Trophoblast cell (in vitro differentiated cells and primary cell): ENCODE measurements around the gene ISG20.

Source experiments
- DNase-seq, 2 donors: peaks; one replicate each; pipeline ENCODE4 v3.0.0-alpha.2; 2016
- H2AFZ ChIP-seq: 2 replicates; pipeline ENCODE4 v1.6.1; 2013; ENCODE audit warnings: low read length, moderate library complexity, mild to moderate bottlenecking; ENCODE audit not compliant: insufficient read depth, poor library complexity
- H2AK5ac ChIP-seq: 2 replicates; pipeline ENCODE4 v1.6.1; 2013; ENCODE audit warnings: mild to moderate bottlenecking, low read length
- H2BK120ac ChIP-seq: 2 replicates; pipeline ENCODE4 v1.6.1; 2013; ENCODE audit warnings: low read length, mild to moderate bottlenecking, moderate library complexity; ENCODE audit not compliant: insufficient read depth, poor library complexity
- H2BK12ac ChIP-seq: 2 replicates; pipeline ENCODE4 v1.6.1; 2013; ENCODE audit warnings: mild to moderate bottlenecking, low read length, moderate library complexity
- H2BK5ac ChIP-seq: 2 replicates; pipeline ENCODE4 v1.6.1; 2013; ENCODE audit warnings: low read length, low read depth, moderate library complexity, mild to moderate bottlenecking; ENCODE audit not compliant: poor library complexity
- H3K14ac ChIP-seq: 2 replicates; pipeline ENCODE4 v1.6.1; 2013; ENCODE audit warnings: mild to moderate bottlenecking, low read length
- H3K18ac ChIP-seq: 2 replicates; pipeline ENCODE4 v1.6.1; 2013; ENCODE audit warnings: mild to moderate bottlenecking, low read length
- H3K23ac ChIP-seq: 2 replicates; pipeline ENCODE4 v1.6.1; 2013; ENCODE audit warnings: low read length
- H3K27ac ChIP-seq: 2 replicates; pipeline ENCODE4 v1.5.1; 2013; ENCODE audit warnings: low read depth, mild to moderate bottlenecking, inconsistent platforms, low read length, moderate library complexity
- H3K27me3 ChIP-seq: 2 replicates; pipeline ENCODE4 v1.6.1; 2013; ENCODE audit warnings: inconsistent platforms, mild to moderate bottlenecking, low read length, moderate library complexity; ENCODE audit not compliant: insufficient read depth
- H3K36me3 ChIP-seq, 2 experiments: 1 replicate in 1 of 2; 2 replicates in 1 of 2; pipeline ENCODE4 v1.6.1; 2013; ENCODE audit warnings: low read length in 2 of 2, mild to moderate bottlenecking in 2 of 2, moderate library complexity in 1 of 2; ENCODE audit not compliant: insufficient read depth in 2 of 2, control insufficient read depth in 1 of 2
- H3K4ac ChIP-seq: 2 replicates; pipeline ENCODE4 v1.6.1; 2013; ENCODE audit warnings: low read depth, mild to moderate bottlenecking, low read length, moderate library complexity
- H3K4me1 ChIP-seq, 2 experiments: 1 replicate in 1 of 2; 2 replicates in 1 of 2; pipeline ENCODE4 v1.6.1; 2013; ENCODE audit warnings: low read length in 2 of 2, mild to moderate bottlenecking in 2 of 2, moderate library complexity in 1 of 2; ENCODE audit not compliant: insufficient read depth in 2 of 2, control insufficient read depth in 1 of 2
- H3K4me2 ChIP-seq: 2 replicates; pipeline ENCODE4 v1.6.1; 2013; ENCODE audit warnings: inconsistent platforms, mild to moderate bottlenecking, low read length, moderate library complexity
- H3K4me3 ChIP-seq: 2 replicates; pipeline ENCODE4 v1.5.1; 2013; ENCODE audit warnings: mild to moderate bottlenecking, low read depth, low read length, inconsistent platforms
- H3K79me1 ChIP-seq: one replicate; pipeline ENCODE4 v1.6.1; 2013; ENCODE audit warnings: low read length
- H3K79me2 ChIP-seq: 2 replicates; pipeline ENCODE4 v1.6.1; 2013; ENCODE audit warnings: low read length, mild to moderate bottlenecking; ENCODE audit not compliant: control insufficient read depth, insufficient read depth, poor library complexity
- H3K9ac ChIP-seq: 2 replicates; pipeline ENCODE4 v1.6.1; 2013; ENCODE audit warnings: mild to moderate bottlenecking, low read length
- H3K9me3 ChIP-seq: 2 replicates; pipeline ENCODE4 v1.6.1; 2013; ENCODE audit warnings: low read depth, mild to moderate bottlenecking, control low read depth, inconsistent platforms, low read length; ENCODE audit not compliant: insufficient read depth
- H4K12ac ChIP-seq: 2 replicates; pipeline ENCODE4 v1.6.1; 2013; ENCODE audit warnings: low read depth, mild to moderate bottlenecking, low read length, moderate library complexity
- H4K8ac ChIP-seq: 2 replicates; pipeline ENCODE4 v1.6.1; 2013; ENCODE audit warnings: low read depth, mild to moderate bottlenecking, low read length, moderate library complexity
- H4K91ac ChIP-seq: one replicate; pipeline ENCODE4 v1.6.1; 2013; ENCODE audit warnings: low read depth, mild to moderate bottlenecking, low read length, moderate library complexity
- WGBS: extraction: QIAGEN DNeasy Blood & Tissue Kit; methylation state at CpG from one replicate; pipeline ENCODE4 v1.1.7; 2013; ENCODE audit warnings: missing lambda C conversion rate; ENCODE audit not compliant: insufficient read length, insufficient coverage; ENCODE audit errors: extremely low coverage; 5-methylcytosine and 5-hydroxymethylcytosine counted together

ISG20 gene

DNA sequence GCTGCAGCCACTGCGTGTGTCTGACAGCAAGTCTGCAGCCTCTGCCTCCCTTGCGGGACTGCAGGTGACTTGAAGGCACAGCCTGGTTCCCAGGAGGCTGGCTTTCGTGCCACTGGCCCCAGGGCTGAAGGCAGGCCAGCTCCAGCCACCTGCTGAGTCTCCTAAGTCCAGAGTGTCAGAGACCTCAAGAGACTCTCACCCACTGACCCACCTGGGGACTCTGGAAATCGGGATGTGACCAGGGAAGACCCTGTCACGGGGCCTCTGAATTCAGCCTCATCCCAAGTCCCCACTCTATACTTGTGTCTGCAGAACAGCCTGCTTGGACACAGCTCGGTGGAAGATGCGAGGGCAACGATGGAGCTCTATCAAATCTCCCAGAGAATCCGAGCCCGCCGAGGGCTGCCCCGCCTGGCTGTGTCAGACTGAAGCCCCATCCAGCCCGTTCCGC lies 16.3 kb downstream of the ISG20 start:
- Histone ChIP-seq H3K79me1 (no peaks in the 10 kb centered on the region), H3K79me2 (no peaks in the 10 kb centered on the region), H3K36me3 (no peaks in the 10 kb centered on the region), H2BK5ac (no peak overlapping the region), H3K27ac (no peak overlapping the region), H2BK12ac (no peak overlapping the region), H4K91ac (no peak overlapping the region), H2AK5ac (no peak overlapping the region), H4K12ac (no peak overlapping the region), H3K23ac (no peak overlapping the region), H3K18ac (no peak overlapping the region), H3K27me3 (no peaks in the 10 kb centered on the region), H2BK120ac (no peak overlapping the region), H3K4me1 (peaks cover 21 to 23% of the 10 kb centered on the region in 2 experiments), H3K9me3 (no peaks in the 10 kb centered on the region), H3K9ac (no peak overlapping the region), H3K4me2 (no peak overlapping the region), H4K8ac (no peak overlapping the region), H3K4ac (no peak overlapping the region), H2AFZ (no peak overlapping the region), H3K14ac (no peak overlapping the region), H3K4me3 (no peak overlapping the region)
- no CpG with 5 or more reads among the region's 14 CpGs for WGBS
- no peak for DNase-seq

DNA sequence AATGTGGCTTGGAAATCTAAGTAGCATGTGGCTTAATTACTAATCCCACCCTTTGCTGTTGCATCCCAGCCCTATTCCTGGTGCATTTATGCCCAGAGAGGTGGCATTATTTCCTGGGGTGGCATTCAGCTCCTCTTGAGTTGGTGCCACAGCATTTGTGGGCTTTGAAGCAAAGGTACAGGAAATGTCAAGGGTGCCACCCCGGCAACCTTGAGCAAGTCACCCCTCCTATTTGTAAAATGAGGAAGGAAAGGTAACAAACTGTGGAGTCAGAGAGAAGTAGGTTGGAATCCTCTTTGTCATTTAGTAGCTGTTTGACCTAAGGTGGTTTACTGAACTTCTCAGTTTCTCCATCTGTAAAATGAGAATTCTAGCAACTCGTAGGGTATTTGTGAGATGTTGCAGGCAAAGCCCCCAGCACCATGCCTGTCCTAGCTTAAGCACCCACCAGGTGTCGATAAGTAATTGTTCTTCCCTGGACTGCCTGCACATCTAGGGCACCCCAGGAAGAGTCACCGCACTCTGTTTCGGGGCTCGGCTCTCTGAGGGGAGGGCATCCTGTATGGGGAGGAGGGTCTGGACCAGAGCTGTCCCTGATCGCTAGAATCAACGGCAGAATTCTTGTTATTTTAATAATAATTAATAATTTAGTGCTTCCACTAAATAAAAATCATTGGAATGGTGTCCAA lies 17.1 kb downstream of the ISG20 start:
- Histone ChIP-seq H3K27ac (no peak overlapping the region), H3K14ac (no peak overlapping the region), H3K36me3 (no peaks in the 10 kb centered on the region), H3K18ac (no peak overlapping the region), H4K12ac (no peak overlapping the region), H3K27me3 (no peaks in the 10 kb centered on the region), H3K9ac (no peak overlapping the region), H3K23ac (no peak overlapping the region), H2BK120ac (no peak overlapping the region), H2AFZ (no peak overlapping the region), H2AK5ac (no peak overlapping the region), H3K79me1 (no peaks in the 10 kb centered on the region), H2BK12ac (no peak overlapping the region), H3K9me3 (no peaks in the 10 kb centered on the region), H3K4me3 (no peak overlapping the region), H3K4me1 (peaks cover 21 to 24% of the 10 kb centered on the region in 2 experiments), H3K79me2 (no peaks in the 10 kb centered on the region), H3K4me2 (no peak overlapping the region), H3K4ac (no peak overlapping the region), H2BK5ac (no peak overlapping the region), H4K8ac (no peak overlapping the region), H4K91ac (no peak overlapping the region)
- no peak for DNase-seq
- no CpG with 5 or more reads among the region's 8 CpGs for WGBS

GRCh38 chr15:88656760-88657221 lies 18.0 kb downstream of the ISG20 start:
- H3K36me3 ChIP-seq = no peaks in the 10 kb centered on the region
- H3K27me3 ChIP-seq = no peaks in the 10 kb centered on the region
- no peak overlapping the region for H2BK12ac ChIP-seq
- H2BK5ac ChIP-seq = no peak overlapping the region
- no peak overlapping the region for H2AK5ac ChIP-seq
- H2AFZ ChIP-seq = no peak overlapping the region
- WGBS = no CpG with 5 or more reads among the region's 10 CpGs
- peaks cover 21 to 24% of the 10 kb centered on the region in 2 experiments for H3K4me1 ChIP-seq
- H3K79me2 ChIP-seq = no peaks in the 10 kb centered on the region
- no peak overlapping the region for H3K4ac ChIP-seq
- H3K18ac ChIP-seq = no peak overlapping the region
- H4K91ac ChIP-seq = no peak overlapping the region
- no peak overlapping the region for H3K14ac ChIP-seq
- H4K12ac ChIP-seq = no peak overlapping the region
- H4K8ac ChIP-seq = peak overlapping the region; percentile 7
- no peak overlapping the region for H3K23ac ChIP-seq
- H3K9ac ChIP-seq = no peak overlapping the region
- no peak overlapping the region for H3K4me2 ChIP-seq
- H3K27ac ChIP-seq = no peak overlapping the region
- no peak for DNase-seq
- H3K79me1 ChIP-seq = no peaks in the 10 kb centered on the region
- H3K9me3 ChIP-seq = no peaks in the 10 kb centered on the region
- no peak overlapping the region for H3K4me3 ChIP-seq
- H2BK120ac ChIP-seq = no peak overlapping the region

DNA sequence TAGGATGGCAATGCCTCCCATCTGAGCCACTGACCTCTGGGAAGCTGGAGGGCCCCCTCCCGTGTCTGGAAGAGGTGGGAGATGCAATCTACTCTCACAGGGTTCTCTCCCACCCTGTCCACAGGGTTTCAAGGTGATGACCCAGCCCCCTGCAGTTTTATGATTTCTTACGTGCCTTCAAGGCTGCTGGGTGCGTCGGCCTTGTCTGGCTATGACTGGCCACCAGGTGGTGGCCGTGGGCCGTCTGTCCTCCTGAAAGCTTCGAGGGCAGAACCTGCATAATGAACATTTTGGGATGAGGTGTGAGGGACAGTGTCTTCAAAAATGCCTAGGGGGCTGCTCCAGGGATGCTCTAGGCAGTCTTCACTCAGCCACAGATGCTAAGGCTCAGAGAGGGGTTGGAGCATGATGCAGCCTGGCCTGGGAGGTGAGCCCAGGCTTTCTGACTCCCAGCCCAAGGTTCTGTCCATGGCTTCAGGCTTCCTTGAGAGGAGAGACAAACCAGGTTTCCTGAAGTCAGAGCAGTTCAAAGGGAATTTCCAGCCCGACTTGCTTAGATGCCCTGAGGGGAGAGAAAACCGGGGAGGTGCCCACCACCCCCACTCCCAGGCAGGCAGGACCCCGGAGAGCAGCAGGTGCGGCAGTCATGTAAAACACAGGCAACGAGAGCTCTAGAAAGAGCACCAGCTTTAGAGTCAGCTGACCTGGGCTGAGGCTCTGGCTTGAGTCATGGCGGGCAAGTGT lies 18.7 kb downstream of the ISG20 start:
- DNase-seq = peak; percentile 39 to 64
- no CpG with 5 or more reads among the region's 13 CpGs for whole genome bisulfite sequencing
- no peak overlapping the region for H3K4me3 ChIP-seq
- H3K79me1 ChIP-seq = no peaks in the 10 kb centered on the region
- H4K12ac ChIP-seq = no peak overlapping the region
- H3K79me2 ChIP-seq = no peaks in the 10 kb centered on the region
- no peak overlapping the region for H3K9ac ChIP-seq
- no peak overlapping the region for H3K14ac ChIP-seq
- no peak overlapping the region for H2BK5ac ChIP-seq
- H4K8ac ChIP-seq = peak overlapping the region; percentile 7
- no peaks in the 10 kb centered on the region for H3K36me3 ChIP-seq
- no peak overlapping the region for H2BK12ac ChIP-seq
- H3K23ac ChIP-seq = no peak overlapping the region
- H2AK5ac ChIP-seq = no peak overlapping the region
- no peak overlapping the region for H4K91ac ChIP-seq
- no peak overlapping the region for H3K18ac ChIP-seq
- no peak overlapping the region for H3K27ac ChIP-seq
- H3K4me1 ChIP-seq = peaks cover 21 to 23% of the 10 kb centered on the region in 2 experiments
- no peaks in the 10 kb centered on the region for H3K9me3 ChIP-seq
- peak overlapping the region; percentile 19 for H3K4me2 ChIP-seq
- no peak overlapping the region for H2BK120ac ChIP-seq
- H3K4ac ChIP-seq = no peak overlapping the region
- H3K27me3 ChIP-seq = no peaks in the 10 kb centered on the region
- H2AFZ ChIP-seq = no peak overlapping the region
